Endothelial cell of umbilical vein (primary cell): ENCODE data around the gene ATP2B2. TPM values are rescaled to one million over a fixed set of nuclear protein-coding genes. Genes with fewer than 3 reads are reported as not detected.

Experiments
- BruUV-seq: library from RNA; stranded (reverse); fragments of 400-500 nt; replicated peaks from 2 replicates; lab custom pipeline; 2021; lab: Mats Ljungman, UMichigan
- CTCF ChIA-PET: fragments of 300-600, 350-600 bp; sonication (Branson Sonifier 250); formaldehyde crosslinking; loops from one replicate; lab custom pipeline; 2021; ENCODE audit warnings: antibody characterized with exemption, inconsistent platforms; lab: Charles Lee
- POLR2A ChIA-PET: fragments of 300-600, 350-600 bp; sonication (Branson Sonifier 250); formaldehyde crosslinking; loops from one replicate; lab custom pipeline; 2021; ENCODE audit warnings: antibody characterized with exemption, inconsistent platforms; lab: Charles Lee
- DNase-seq: peaks from one replicate; pipeline ENCODE4 v3.0.0-alpha.2; 2011; ENCODE audit warnings: low read depth, low spot score
- FAIRE-seq: peaks from 2 replicates; lab custom pipeline; 2011; peaks lifted over from hg19 to GRCh38; lab: Jason Lieb, UNC
- H2AFZ ChIP-seq: 2 replicates; pipeline ENCODE4 v1.6.0; 2012; ENCODE audit warnings: low read depth, low read length, control low read depth, inconsistent platforms
- H3K27ac ChIP-seq: 2 replicates; pipeline ENCODE4 v1.5.1; 2011; ENCODE audit warnings: low read depth, mild to moderate bottlenecking, control low read depth, low read length, moderate library complexity; ENCODE audit not compliant: insufficient read depth
- H3K27me3 ChIP-seq, 2 experiments: 2 replicates each; pipeline versions ENCODE4 v1.6.0 to v1.6.1; 2011; ENCODE audit warnings: low read length in 2 of 2, mixed read lengths in 1 of 2; ENCODE audit not compliant: control insufficient read depth in 2 of 2, insufficient read depth in 2 of 2
- H3K36me3 ChIP-seq, 2 experiments: 2 replicates in 1 of 2; 3 replicates in 1 of 2; pipeline ENCODE4 v1.5.1; 2011; ENCODE audit warnings: low read length in 2 of 2, mild to moderate bottlenecking in 1 of 2, moderate library complexity in 1 of 2; ENCODE audit not compliant: control insufficient read depth in 2 of 2, insufficient read depth in 2 of 2; ENCODE audit errors: extremely low read depth in 1 of 2
- H3K4me1 ChIP-seq: 3 replicates; pipeline ENCODE4 v1.5.1; 2011; ENCODE audit warnings: mild to moderate bottlenecking, low read length; ENCODE audit not compliant: control insufficient read depth, insufficient read depth; ENCODE audit errors: extremely low read depth
- H3K4me2 ChIP-seq: 2 replicates; pipeline ENCODE4 v1.6.1; 2011; ENCODE audit warnings: low read length, control low read depth, mixed read lengths; ENCODE audit not compliant: insufficient read depth
- H3K4me3 ChIP-seq, 3 experiments: fragments of 200-600 bp in 1 of 3; sonication (generic), shearing (Covaris generic) in 1 of 3; replicated peaks in 1 of 3; 2 replicates each; pipeline ENCODE4 v1.5.1; 2011 to 2016; ENCODE audit warnings: control low read depth in 3 of 3, low read length in 3 of 3, mild to moderate bottlenecking in 2 of 3, inconsistent platforms in 1 of 3, low read depth in 1 of 3, moderate library complexity in 1 of 3; ENCODE audit not compliant: insufficient read depth in 1 of 3
- H3K79me2 ChIP-seq: 2 replicates; pipeline ENCODE4 v1.6.0; 2012; ENCODE audit warnings: low read length, inconsistent platforms; ENCODE audit not compliant: control insufficient read depth, insufficient read depth
- H3K9ac ChIP-seq: replicated peaks from 2 replicates; pipeline ENCODE3; 2011; ENCODE audit warnings: low read length, control low read depth; ENCODE audit not compliant: insufficient read depth; ENCODE audit errors: extremely low read depth
- H3K9me1 ChIP-seq: replicated peaks from 3 replicates; pipeline ENCODE4 v1.6.0; 2011; ENCODE audit warnings: mild to moderate bottlenecking, low read length; ENCODE audit not compliant: control insufficient read depth, insufficient read depth; ENCODE audit errors: extremely low read depth
- H3K9me3 ChIP-seq: replicated peaks from 2 replicates; pipeline ENCODE4 v1.5.1; 2012; ENCODE audit warnings: low read length, inconsistent platforms; ENCODE audit not compliant: control insufficient read depth, insufficient read depth
- H4K20me1 ChIP-seq: replicated peaks from 2 replicates; pipeline ENCODE3; 2011; ENCODE audit warnings: mild to moderate bottlenecking, low read length; ENCODE audit not compliant: control insufficient read depth, insufficient read depth; ENCODE audit errors: extremely low read depth
- CTCF ChIP-seq, 2 donors: IDR thresholded peaks; 1 replicate in 1 of 2; 2 replicates in 1 of 2; pipeline ENCODE4 v1.5.1; 2011; ENCODE audit warnings: low read length in 2 of 2, mild to moderate bottlenecking in 2 of 2, moderate library complexity in 2 of 2, control low read depth in 1 of 2, inconsistent platforms in 1 of 2, low read depth in 1 of 2; ENCODE audit not compliant: insufficient read depth in 1 of 2; ENCODE audit errors: extremely low read depth in 1 of 2
- EZH2 ChIP-seq: IDR thresholded peaks from 2 replicates; pipeline ENCODE4 v1.6.1; 2012; ENCODE audit warnings: borderline replicate concordance, low read depth, mild to moderate bottlenecking, moderate library complexity, low read length, inconsistent platforms; ENCODE audit not compliant: severe bottlenecking
- FOS ChIP-seq: IDR thresholded peaks from 2 replicates; pipeline ENCODE4 v1.6.1; 2011; ENCODE audit warnings: mild to moderate bottlenecking, low read length, moderate library complexity, borderline replicate concordance; ENCODE audit not compliant: insufficient read depth
- GATA2 ChIP-seq: IDR thresholded peaks from 2 replicates; pipeline ENCODE4 v1.7.0; 2011; ENCODE audit warnings: low read depth, mild to moderate bottlenecking, moderate library complexity, mixed read lengths, low read length; ENCODE audit not compliant: insufficient read length, insufficient read depth
- JUN ChIP-seq: IDR thresholded peaks from 2 replicates; pipeline ENCODE4 v1.6.1; 2011; ENCODE audit warnings: borderline replicate concordance, low read depth; ENCODE audit not compliant: insufficient read length, insufficient read depth
- MAX ChIP-seq: IDR thresholded peaks from 2 replicates; pipeline ENCODE4 v1.6.1; 2011; ENCODE audit not compliant: insufficient read depth, insufficient read length
- MYC ChIP-seq: IDR thresholded peaks from one replicate; pipeline ENCODE4 v1.6.1; 2011; ENCODE audit warnings: mild to moderate bottlenecking, low read depth, low read length
- POLR2A ChIP-seq: IDR thresholded peaks from 2 replicates; pipeline ENCODE4 v1.6.1; 2012; ENCODE audit warnings: low read depth, mild to moderate bottlenecking, control low read depth, low read length
- POLR2AphosphoS5 ChIP-seq: IDR thresholded peaks from 2 replicates; pipeline ENCODE4 v1.6.1; 2012; ENCODE audit warnings: low read depth, mild to moderate bottlenecking, control low read depth, low read length, moderate library complexity; ENCODE audit not compliant: insufficient read depth
- dilution Hi-C: fragments of 300-500 bp; cut with MboI; formaldehyde crosslinking; loops from one replicate; pipeline ENCODE4 v1.15.0; 2019; ENCODE audit warnings: low sequenced_read_pairs; ENCODE audit not compliant: extremely low pct_ligation_motif_present
- intact Hi-C: fragments of 100-400 bp; cut with micrococcal nuclease; formaldehyde crosslinking; loops from one replicate; pipeline ENCODE4 v1.10.0; 2022
- polyA plus RNA-seq, 4 experiments: library from polyadenylated mRNA; depleted of rRNA in 3 of 4; stranded (reverse) in 3 of 4; unstranded in 1 of 4; fragments of >200 nt; gene quantifications; 2 replicates each; pipeline versions ENCODE4 v1.2.1 to v1.2.3, GENCODE V29; 2011 to 2012; ENCODE audit warnings: missing spikeins in 1 of 4
- total RNA-seq: library from RNA; stranded (reverse); gene quantifications from 2 replicates; pipeline ENCODE4 v1.2.3, GENCODE V29; 2021

Gene ATP2B2
- total and polyA plus RNA-seq, 2 donors (not counting 3 experiments of a cell fraction or from before 2014, with no cell fraction given) = not detected

- intact Hi-C loops = no loop called here
- Histone ChIP-seq H3K9ac (no peak overlapping the region), H3K9me1 (no peaks in the 10 kb centered on the region), H3K4me2 (no peak overlapping the region), H3K27me3 (no peaks in the 10 kb centered on the region), H3K4me3 (no peak overlapping the region), H3K4me1 (no peaks in the 10 kb centered on the region), H4K20me1 (no peaks in the 10 kb centered on the region), H3K9me3 (no peaks in the 10 kb centered on the region), H3K36me3 (no peaks in the 10 kb centered on the region), H3K27ac (no peak overlapping the region), H2AFZ (no peak overlapping the region), H3K79me2 (no peaks in the 10 kb centered on the region)
- dilution Hi-C loops = no loop called here
- TF ChIP-seq MAX (no peak), EZH2 (no peak), GATA2 (no peak), FOS (no peak), CTCF (IDR thresholded peaks at IDR 0.05; ENCODE audit: extremely low read depth in 1 of 2, insufficient read depth in 1 of 2, low read depth in 1 of 2, low read length in 2 of 2) (no peak), JUN (no peak), MYC (no peak), POLR2A (no peak), POLR2AphosphoS5 (no peak)
- DNase-seq (no peak), FAIRE-seq (no peak)
- ChIA-PET POLR2A (no interaction called here), CTCF (no interaction called here)
- BruUV-seq = no TSS peak
Observed at GRCh38 chr3:10550705-10551104, 45.3 kb upstream of the ATP2B2 start.
